ENCODE data around the gene OSBP2.

OSBP2 gene

DNA sequence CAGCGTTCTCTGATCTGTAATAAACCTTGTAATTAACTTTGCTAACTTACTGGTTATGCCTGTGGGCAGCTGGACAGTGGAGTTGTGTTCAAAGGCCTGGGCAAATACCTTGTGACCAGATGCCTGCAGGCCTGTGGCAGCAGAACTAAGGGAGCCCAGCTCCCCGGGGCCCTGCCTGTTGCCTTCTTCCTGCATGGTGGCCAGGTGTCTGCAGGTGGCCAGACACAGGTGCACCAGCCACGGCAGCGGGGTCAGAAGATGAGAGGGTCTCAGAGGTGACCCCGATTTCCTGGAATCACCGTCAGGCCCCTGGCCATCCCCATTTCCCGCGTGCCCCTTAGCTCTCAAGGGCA lies 127.2 kb downstream of the OSBP2 start:
- no peak for DNase-seq

DNA sequence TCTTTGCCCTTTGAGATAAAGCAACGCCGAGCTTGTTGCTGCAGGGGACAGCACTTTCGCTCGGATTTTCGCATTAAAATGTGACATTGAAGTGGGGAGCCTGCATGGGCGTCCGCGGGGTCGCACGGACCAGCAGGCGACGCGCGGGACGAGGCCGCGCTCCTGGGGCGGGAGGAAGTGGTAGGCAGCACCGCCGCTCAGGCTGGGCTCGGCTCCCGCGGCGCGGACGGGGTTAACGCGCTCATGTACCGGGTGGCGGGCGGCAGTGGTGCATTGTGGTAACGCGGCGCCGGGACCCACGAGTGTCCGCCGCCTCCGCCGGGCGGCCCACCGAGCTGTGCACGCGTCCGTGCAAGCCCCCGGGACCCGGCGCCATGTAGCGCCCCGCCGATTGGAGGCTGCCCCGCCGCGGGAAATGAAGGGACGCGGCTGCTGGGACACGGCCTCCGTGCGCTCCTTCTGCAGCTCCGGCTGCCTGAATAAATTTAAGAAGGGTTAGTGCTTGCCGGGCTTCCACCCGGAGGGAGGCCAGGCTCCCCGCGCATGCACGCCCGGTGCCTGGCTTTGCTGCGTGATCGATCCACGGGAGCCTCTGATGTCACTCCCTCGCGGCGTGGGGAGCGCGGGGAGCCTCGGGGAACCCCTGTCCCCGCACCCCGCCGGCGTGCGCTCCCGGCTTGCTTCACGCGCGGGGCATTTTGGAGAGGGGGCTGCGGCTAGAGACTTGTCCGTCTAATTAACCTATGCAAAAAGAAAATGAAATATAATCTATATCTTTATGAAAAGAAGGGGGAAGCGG lies 127.7 kb downstream of the OSBP2 start:
- no peak for DNase-seq

DNA sequence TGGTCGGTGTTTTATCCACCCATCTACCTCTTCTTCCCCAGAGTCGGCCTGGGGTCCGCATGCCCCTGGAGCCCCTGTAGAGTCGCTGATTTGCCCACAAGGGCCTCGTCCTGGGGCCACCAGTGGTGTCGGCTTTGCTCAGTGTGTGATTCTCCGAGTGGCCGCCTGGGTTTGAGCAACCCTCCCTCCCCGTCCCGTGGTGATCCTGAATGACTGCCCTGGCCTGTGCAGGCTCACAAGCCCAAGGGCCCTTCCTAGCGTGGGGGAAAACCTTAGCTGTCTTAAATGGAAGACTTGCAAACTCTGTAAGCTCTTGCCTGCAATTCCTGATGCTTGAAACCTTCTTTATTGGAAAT lies 128.3 kb downstream of the OSBP2 start:
- DNase-seq: no peak

DNA sequence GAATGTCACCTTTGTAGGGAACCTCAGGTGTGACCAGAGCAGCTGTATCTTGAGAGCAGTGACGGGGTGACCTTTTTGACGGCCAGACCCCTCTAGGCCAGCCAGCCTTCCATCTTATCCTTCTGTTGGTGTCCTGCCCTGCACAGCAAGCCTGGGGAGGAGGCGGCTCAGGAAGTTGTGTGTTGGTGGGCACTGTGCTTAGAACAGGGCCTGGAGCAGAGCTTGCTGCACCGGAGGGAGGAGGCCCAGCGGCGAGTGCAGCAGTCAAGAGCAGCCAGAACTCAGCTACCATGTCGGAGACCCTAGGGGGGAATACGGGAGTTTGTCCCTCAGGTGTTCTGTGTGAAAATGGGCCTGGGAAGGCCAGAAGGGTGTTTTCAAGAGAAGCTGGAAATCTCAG lies 129.4 kb downstream of the OSBP2 start:
- DNase-seq: no peak

DNA sequence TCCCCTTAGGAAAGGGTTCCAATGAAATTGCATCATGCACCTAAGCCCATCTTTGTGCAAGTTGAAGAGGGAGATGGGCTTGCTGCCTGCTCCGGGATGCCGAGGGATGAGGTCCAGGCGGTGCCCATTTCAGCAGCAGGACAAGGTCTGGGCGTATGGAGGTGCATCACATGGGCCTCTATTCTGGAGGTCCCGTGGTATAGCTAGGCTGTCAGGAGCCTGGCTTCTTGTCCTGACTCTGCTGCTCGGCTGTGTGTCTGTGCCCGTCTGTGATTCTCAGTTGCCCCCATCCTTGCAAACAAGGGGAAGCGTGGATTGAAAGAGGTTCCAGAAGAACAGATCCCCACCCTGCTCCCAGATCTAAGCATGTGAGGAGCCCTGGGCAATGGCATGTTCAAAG lies 130.0 kb downstream of the OSBP2 start:
- no peak for DNase-seq

DNA sequence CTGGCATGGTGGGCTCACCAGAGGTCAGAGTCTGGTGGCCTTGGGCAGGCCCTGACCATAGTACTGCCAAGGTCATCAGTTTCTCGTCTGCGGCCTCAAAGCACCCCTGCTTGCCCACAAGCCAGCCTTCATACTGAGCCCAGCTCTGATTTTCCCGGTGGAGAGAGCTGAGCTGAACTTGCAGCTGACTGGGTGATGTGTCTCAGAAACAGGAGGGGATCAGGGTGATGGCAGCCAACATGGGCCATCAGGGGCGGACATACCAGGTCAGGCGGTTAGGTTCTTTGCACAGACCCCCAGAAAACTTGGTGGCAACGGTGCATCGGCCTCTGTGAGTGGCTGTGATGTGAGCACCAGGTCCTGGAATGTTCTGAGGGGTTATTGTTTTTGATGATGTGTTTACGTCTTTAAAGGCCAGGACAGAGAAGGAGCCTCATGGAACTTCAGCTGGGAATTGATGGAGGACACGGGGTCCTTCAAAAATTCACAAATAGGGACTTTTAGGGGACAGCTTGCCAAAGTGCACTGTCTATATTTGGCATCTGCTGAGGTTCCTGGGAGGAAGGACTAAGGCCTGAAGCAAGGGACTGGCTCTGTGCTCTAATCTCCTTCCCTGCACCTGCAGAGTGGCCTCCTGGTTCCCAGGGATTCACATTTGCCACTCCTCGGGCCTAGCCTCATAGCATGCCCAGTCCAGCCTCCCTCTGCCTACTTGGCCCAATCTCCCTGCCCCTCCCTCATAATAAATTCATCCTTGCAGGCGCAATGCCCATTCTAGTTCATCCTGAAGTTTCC lies 131.2 kb downstream of the OSBP2 start:
- no peak for DNase-seq

DNA sequence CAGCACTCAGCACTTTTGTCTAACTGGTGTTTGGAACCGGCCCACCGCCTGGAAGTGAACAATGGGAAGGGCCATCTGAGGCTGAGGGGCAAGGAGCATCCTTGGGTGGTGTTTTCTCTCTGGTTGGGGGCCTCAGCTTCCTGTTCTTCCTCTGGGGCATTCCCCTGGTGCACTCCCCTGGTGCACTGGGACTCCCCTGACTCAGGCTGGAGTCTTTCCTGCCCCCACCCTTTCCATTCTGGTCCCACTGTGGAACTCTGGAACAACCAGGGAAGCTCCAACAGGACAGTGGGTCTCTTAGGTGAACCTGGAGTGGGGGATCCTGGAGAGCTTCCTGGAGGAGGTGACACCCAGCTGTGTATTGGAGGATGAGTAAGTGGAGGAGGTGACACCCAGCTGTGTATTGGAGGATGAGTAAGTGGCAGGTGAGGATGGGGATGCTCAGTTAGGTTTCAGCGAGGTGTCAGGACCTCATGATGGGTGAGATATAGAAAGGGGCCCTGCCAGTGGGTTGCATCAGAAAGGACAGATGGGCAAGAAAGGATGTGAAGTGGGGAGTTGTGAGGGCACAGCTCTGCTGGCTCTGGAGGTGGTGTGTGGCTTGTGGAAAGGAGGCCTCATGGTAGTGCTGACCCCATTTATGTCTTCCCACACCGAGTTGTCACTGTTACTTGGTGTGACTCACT lies 132.1 kb downstream of the OSBP2 start:
- no peak for DNase-seq

DNA sequence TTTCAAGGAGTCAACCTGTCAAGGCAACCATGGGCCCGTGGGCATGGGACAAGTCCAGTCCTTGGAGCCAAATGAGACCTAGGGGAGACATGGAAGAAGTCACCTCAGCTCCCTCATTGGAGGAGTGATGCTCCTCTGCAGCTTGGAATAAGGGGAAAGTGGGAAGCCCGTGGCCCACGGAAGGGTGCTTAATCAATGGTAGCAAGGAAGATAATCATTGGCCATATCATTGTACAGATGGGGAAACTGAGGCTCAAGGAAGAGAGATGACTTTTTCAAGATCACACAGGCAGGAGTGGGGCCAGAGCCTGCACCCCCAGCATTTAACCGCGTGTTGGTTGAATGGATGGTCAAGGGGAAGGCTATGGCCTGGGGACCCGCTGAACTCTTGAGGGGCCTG lies 133.0 kb downstream of the OSBP2 start:
- DNase-seq: no peak

DNA sequence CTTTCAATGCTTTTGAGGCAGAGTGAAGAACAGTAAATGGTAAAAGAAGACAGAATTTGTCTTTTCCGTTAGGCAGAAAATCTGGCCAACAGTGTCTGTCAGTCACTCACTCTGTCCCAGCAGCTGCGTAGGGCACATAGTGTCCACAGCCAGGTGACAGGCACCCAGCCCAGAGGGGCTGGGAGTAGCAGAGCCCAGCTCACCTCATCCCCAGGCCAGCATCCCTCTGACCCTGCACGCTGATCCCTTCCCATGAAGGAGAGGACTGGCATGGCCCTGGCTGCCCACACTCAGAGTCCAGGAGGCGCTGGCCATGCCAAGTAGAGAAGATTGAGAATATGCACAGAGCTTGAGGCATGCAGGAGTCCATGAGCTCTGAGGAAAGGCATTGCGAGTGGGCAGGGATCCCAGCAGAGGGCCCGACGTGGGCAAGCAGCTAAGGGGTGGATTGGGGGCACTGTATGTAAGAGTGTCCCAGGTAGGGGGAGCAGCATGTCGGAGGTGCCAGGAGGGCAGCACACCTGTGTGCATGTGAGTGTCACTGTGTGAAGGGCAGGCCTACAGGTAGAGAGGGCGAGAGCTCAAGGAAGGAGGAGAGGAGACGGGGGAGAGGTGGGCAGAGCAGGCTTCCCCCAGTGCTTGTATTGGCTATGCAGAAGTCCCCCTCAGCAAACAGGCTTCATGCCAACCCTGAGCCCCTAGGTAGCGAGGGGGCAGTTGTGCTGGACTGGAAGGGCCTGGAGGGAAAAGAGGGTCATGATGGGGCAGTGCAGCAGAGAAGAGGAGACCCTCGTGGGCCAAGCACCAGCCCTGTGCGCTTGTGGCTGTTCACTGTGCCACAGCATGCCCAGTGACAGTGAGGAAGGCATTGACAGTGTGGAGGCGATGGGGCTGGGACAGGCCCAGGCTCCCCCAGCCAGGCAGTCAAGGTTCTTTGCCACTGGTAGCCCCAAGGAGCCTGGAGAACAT lies 133.8 kb downstream of the OSBP2 start:
- no peak for DNase-seq

DNA sequence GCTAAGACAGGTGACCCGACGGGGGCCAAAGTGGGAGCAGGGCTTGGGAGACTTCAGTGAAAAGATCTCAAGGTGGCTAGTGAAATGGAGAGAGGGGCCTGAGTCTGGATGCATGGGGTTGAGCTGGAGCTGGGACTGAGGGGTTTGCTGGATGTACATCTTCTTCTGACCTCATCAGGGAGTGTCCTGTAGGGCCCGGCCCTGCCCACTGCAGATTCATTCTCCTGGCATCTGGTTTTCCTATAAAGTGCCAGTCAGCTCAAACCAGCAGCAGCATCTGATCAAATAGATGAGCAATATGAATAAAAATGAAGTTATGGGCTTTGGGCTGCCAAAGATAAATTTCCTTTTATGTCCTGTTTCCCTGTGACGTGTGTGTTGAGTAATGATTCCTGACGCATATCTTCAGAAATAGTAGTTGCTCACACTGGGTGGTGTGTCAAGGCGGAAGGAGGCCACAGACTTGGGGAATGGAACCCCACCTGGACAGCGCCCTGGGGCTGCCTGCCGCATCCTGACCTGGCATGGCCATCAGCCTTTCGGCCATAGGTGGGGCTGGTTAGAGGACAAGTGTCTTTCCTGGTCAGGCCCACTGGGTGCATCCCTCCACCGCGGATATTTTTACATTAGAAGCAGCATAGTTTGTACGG lies 135.4 kb downstream of the OSBP2 start:
- no peak for DNase-seq

DNA sequence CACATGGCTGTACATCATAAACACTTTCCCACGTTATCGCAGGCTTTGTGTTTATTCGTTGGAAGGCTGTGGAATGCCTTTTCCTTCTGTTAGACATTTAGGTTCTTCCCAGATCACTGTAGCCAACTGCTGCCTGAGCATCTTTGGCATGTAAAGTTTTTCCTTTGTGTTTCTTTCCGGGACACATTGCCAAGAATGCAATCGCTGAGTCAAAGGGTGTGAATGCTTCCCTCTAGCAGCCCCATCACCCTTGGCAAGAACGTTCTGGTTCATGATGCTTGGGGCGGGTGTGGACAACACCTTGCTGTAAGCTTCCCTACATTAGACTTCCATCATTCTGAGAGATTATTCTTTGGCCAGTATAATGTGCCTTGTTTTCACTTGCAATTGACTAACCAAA lies 136.2 kb downstream of the OSBP2 start:
- DNase-seq: no peak

DNA sequence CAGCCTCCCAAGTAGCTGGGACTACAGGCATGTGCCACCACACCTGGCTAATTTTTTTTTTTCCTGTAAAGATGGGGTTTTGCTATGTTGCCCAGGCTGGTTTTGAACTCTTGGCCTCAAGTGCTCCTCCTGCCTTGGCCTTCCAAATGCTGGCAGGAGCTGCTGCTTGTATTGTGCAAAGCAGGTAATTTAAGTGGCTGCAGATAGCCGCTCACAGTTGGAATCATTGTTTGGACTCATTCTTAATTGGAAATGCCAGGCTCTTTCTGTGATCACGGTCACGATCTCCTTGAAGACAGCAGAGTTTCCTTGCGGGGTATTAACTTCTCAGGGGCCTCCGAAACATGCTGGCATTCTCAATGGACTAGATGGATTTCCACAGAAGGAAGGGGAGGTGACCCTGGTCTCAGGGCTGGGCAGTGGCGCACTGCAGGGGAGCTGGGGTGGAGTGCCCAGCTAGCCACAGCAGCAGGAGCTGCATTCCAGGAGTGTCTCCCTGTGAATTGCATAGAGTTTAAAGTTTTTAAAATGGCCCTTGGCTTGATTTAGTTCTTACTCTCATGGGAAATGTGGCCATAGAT lies 137.8 kb downstream of the OSBP2 start:
- DNase-seq: no peak

DNA sequence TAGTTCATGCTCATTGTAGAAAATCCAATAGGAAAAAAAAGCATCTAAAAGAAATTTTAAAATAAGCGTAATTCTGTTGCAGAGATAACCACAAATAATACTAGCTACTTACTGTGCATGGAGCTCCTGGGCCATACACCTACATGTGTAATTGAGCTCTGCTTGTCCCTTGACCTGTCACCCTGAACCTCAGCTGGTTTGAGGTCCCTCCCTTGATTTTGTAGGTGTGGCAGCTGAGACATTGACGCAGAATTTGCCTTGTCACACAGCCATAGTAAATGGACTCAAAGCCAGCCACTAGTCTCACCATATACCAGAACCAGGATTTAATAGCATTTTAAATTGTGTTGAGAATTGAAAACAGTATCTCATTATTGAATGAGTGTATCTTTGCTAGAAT lies 138.6 kb downstream of the OSBP2 start:
- no peak for DNase-seq

DNA sequence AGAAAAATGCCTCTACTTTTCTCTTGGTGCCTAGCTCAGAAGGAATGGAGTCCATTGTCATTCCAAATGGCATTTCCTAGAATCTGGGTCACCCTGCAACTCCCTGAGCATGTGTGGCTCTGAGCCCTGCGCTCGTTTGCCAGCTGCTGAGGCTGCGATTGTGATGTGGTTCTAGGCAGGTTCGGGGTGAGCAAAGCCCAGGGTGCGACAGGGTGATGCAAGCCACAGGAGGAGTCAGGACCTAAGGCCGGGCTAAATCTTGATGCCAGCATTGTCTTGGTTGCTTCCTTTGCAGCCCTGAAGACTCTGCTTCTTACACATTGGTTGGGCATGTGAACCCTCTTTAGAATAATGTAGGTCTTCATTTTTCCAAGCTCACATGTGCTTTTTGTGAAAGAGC lies 142.9 kb downstream of the OSBP2 start:
- no peak for DNase-seq

DNA sequence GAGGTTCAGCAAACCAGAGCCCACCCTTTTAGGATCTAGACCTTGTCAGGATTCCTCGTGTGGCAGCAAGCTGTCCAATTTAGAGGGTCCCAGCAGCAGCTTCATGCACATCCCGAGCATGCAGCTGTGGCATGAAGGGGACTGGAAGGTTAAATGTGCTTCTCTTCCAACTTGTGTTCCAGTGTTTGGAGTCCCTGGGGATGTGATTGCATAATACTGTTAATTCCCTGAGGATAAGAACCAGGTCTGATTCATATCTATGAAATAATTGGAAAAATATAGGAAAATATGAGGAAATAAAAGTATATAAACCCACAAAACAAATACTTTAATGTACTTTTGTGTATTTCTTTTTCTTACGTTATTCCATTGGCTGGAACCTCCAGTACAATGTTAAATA lies 143.4 kb downstream of the OSBP2 start:
- no peak for DNase-seq

DNA sequence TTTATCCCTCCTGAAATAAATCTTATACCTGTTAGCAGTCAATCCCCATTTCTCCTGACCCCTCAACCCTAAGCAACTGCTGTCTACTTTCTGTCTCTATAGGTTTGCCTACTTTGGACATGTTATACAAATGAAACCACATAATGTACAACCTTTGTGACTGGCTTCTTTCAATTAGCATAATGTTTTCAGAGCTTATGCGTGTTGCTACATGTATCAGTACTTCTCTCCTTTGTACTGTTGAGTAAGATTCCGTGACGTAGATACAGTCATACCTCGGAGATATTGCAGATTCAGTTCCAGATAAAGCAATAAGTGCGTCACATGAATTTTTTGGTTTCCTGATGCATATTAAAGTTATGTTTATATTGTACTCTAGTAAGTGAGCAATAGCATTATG lies 146.6 kb downstream of the OSBP2 start:
- DNase-seq: no peak

DNA sequence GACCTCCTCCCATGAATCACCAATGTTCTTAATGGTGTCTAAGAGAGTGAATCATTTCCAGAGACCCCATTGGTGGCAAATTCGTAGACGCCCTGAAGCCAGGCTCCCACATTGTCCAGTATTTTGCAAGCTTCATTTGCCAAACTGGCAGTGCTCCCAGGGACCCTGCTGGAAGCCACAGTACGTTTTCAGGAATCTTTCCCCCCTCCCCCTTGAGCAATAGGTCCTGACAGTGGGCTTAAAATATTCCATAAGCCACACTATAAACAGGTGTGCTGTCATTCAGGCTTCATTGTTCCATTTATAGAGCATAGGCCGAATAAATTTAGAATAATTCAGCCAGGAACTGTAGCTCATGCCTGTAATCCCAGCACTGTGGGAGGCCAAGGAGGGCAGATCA lies 148.6 kb downstream of the OSBP2 start:
- DNase-seq: no peak

DNA sequence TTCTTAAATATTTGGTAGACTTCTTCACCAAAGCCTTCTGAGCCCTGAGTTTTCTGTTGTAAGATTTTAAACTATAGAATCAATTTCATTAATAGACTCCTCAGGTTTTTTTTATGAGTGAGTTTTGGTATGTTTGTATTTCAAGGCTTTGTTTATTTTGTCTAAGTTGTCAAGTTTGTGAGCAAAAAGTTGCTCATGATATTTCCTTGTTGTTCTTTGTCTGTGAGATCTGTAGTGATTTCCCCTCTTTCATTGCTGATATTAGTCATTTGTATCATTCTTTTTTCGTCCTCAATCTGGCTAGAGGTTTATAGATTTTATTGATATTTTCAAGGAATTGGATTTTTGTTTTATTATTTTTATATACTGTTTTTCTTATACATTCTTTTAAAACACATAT lies 152.9 kb downstream of the OSBP2 start:
- DNase-seq: no peak

DNA sequence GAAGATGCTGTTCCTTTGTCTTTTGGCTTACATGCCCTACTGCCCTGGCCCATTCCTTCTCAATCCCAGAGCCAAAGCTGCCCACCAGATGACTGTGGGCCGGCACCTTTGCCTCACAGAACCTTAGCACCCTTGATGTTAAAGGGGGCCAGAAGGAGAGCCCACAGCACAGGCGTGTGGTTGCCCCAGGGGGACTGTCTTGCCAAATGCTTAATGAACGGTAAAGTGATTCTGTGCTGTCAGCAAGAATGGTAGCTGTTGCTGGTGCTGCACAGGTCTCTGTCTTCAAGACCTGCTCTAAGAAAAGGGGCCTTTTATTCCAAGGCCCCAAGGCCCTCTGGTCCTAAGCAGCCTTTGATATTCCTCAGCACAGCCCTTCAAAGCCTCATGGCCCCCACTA lies 160.6 kb downstream of the OSBP2 start:
- no peak for DNase-seq

DNA sequence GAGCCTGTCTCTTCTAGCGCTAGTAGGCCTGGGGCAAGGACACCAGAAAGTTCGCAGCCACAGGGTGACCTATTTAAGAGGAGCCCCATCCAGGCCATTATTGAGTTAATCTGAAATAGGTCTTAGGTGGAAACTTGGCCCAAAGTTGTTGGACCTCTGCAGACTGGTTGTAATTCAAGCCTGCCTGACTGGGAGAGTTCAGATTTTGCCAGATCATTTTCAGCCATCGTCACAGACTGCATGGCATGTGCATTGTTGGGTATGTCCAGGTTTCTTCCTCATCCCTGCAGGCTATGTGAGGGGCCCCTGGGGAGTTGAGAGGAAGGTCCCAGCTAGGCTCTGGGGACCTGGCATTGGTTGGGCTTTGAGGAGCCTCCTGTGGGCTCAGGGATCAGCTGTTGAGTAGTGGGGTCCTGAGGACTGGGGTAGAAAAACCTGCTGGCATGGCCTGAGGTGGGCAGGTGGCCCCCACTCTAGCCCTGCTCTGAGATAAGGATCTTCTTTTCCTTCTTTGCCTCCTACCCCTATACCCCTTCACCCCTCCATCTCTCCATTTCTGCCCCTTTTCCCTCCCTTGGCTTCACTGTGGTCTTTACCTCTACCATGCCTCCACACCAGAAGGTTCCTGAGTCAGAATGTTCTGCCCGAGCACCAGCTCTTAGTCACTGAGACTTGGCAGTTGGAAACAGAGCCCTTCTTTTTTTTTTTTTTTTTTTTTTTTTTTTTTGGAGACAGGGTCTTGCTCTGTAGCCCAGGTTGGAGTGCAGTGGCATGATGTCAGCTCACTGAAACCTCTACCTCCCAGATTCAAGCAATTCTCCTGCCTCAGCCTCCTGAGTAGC lies 161.2 kb downstream of the OSBP2 start:
- DNase-seq: no peak

Measured in activated naive CD4-positive, alpha-beta T cell treated with Interleukin-2 at 50 U/mL for 16 hours (primary cell).